Measurements from ENCODE around the gene FBXO41. TPM values are rescaled to one million over a fixed set of nuclear protein-coding genes. Genes with fewer than 3 reads are reported as not detected.

The FBXO41 gene
- total RNA-seq, 1 donor from 2014 or later = 10.1 TPM

DNA sequence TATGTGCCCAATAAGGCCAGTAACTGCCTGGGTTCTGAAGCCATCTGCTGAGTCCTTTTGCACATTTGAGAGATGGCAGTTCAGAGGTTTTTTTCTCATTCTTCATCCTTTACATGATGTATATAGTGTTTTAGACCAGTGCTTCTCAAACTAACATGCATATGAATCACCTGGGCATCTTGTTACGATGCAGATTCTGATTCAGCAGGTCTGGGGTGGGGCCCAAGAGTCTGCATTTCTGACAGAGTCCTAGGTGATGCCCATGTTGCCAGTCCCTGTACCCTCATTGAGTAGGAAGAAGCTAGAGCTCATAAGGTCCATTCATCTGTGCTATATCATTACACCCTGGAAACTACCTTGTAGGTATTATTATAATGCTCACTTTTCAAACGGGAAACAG is 66.5 kb downstream of the FBXO41 start:
- H3K4me1 ChIP-seq (ENCODE audit: insufficient read depth, low read length) = peaks cover 3% of the 10 kb centered on the region
- Mint-ChIP-seq H3K4me3 (ENCODE audit: unreplicated experiment) (no peak overlapping the region), H3K36me3 (ENCODE audit: low read depth, unreplicated experiment) (peaks cover 12% of the 10 kb centered on the region)

DNA sequence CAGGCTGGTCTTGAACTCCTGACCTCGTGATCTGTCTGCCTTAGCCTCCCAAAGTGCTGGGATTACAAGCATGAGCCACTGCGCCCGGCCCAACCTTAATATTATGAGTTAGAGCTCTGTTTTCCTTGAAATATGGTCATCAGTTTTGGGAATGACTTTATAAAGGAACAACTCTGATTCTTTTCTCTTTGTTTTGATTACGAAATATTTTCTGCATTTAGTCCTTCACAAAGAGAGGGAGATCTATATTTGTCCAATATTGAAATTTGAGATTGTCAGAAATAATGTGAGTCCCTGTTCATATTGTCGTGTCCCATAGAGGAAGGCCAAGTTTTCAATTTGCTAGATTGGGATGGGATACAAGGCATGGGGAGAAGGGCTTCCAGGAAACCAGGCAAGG is 67.1 kb downstream of the FBXO41 start:
- Histone ChIP-seq H3K4me1 (ENCODE audit: insufficient read depth, low read length) (peaks cover 3% of the 10 kb centered on the region), H3K4me3 (ENCODE audit: insufficient read depth, low read depth, low read length) (no peak overlapping the region), H4K20me1 (ENCODE audit: insufficient read depth, low read length) (peaks cover 9% of the 10 kb centered on the region), H3K4me2 (ENCODE audit: low read length) (no peak overlapping the region), H3K27me3 (ENCODE audit: insufficient read depth, low read length) (no peaks in the 10 kb centered on the region), H3K36me3 (ENCODE audit: insufficient read depth, low read length) (peaks cover 3% of the 10 kb centered on the region), H3K27ac (ENCODE audit: low read depth, low read length) (no peak overlapping the region), H2AFZ (ENCODE audit: low read depth, low read length) (no peak overlapping the region), H3K9me3 (ENCODE audit: insufficient read depth, low read depth, low read length) (no peaks in the 10 kb centered on the region), H3K9ac (ENCODE audit: low read length) (no peak overlapping the region), H3K79me2 (ENCODE audit: insufficient read depth, low read length) (peaks cover 35% of the 10 kb centered on the region)
- no peak for FAIRE-seq
- TF ChIP-seq EZH2 (IDR thresholded peaks at IDR 0.05; ENCODE audit: insufficient read depth, low read length) = no peak
- TF ChIP-seq CTCF (IDR thresholded peaks at IDR 0.05; ENCODE audit: insufficient read depth, low read depth, low read length) = no peak
- Mint-ChIP-seq H3K27me3 (ENCODE audit: low read depth, unreplicated experiment) (no peaks in the 10 kb centered on the region), H3K27ac (ENCODE audit: unreplicated experiment) (no peak overlapping the region), H3K36me3 (ENCODE audit: low read depth, unreplicated experiment) (peaks cover 12% of the 10 kb centered on the region), H3K4me1 (ENCODE audit: low read depth, unreplicated experiment) (peaks cover 8% of the 10 kb centered on the region), H3K4me3 (ENCODE audit: unreplicated experiment) (no peak overlapping the region), H3K9me3 (ENCODE audit: unreplicated experiment) (no peaks in the 10 kb centered on the region)
- DNase-seq (ENCODE audit: low read depth) = no peak

More for the DNA sequence above, 66.5 kb downstream of the FBXO41 start:
- Histone ChIP-seq H3K36me3 (ENCODE audit: insufficient read depth, low read length) (peaks cover 3% of the 10 kb centered on the region), H3K27ac (ENCODE audit: low read depth, low read length) (no peak overlapping the region), H3K4me2 (ENCODE audit: low read length) (no peak overlapping the region), H3K27me3 (ENCODE audit: insufficient read depth, low read length) (no peaks in the 10 kb centered on the region), H3K79me2 (ENCODE audit: insufficient read depth, low read length) (peaks cover 35% of the 10 kb centered on the region), H3K9ac (ENCODE audit: low read length) (no peak overlapping the region), H4K20me1 (ENCODE audit: insufficient read depth, low read length) (peaks cover 9% of the 10 kb centered on the region), H3K9me3 (ENCODE audit: insufficient read depth, low read depth, low read length) (no peaks in the 10 kb centered on the region), H2AFZ (ENCODE audit: low read depth, low read length) (no peak overlapping the region), H3K4me3 (ENCODE audit: insufficient read depth, low read depth, low read length) (no peak overlapping the region)
- no peaks in the 10 kb centered on the region for H3K27me3 Mint-ChIP-seq (ENCODE audit: low read depth, unreplicated experiment)
- no peaks in the 10 kb centered on the region for H3K9me3 Mint-ChIP-seq (ENCODE audit: unreplicated experiment)
- peak overlapping the region; percentile 42 for H3K27ac Mint-ChIP-seq (ENCODE audit: unreplicated experiment)
- H3K4me1 Mint-ChIP-seq (ENCODE audit: low read depth, unreplicated experiment) = peaks cover 7% of the 10 kb centered on the region
- TF ChIP-seq EZH2 (IDR thresholded peaks at IDR 0.05; ENCODE audit: insufficient read depth, low read length) (no peak), CTCF (IDR thresholded peaks at IDR 0.05; ENCODE audit: insufficient read depth, low read depth, low read length) (no peak)
- no peak for FAIRE-seq
- no peak for DNase-seq (ENCODE audit: low read depth)

DNA sequence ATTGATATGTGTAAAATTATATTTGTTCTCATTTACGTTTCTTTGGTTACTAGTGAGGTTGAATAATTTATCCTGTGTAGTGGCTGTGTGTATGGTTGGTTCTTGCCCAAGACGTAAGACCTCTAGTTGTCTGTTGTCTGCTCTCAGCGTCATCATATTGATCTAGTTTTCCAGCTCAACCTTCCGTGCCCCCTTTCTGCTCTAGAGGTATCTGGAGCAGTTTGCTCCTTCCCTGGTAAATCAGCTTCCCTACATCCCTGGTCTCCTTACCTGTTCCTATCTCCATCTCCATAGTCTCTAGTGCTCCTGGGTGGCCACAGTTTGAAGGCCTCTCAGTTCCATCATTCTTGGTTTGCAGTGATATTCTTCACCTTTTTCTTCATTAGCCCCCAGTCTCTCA is 69.0 kb downstream of the FBXO41 start:
- H3K27ac Mint-ChIP-seq (ENCODE audit: unreplicated experiment) = peak overlapping the region; percentile 78
- Histone ChIP-seq H3K27me3 (ENCODE audit: insufficient read depth, low read length) (peaks cover 2% of the 10 kb centered on the region), H3K36me3 (ENCODE audit: insufficient read depth, low read length) (no peaks in the 10 kb centered on the region), H3K9ac (ENCODE audit: low read length) (peak overlapping the region; percentile 89), H3K4me2 (ENCODE audit: low read length) (peak overlapping the region; percentile 93), H3K9me3 (ENCODE audit: insufficient read depth, low read depth, low read length) (no peaks in the 10 kb centered on the region), H3K79me2 (ENCODE audit: insufficient read depth, low read length) (peaks cover 35% of the 10 kb centered on the region), H3K4me3 (ENCODE audit: insufficient read depth, low read depth, low read length) (peak overlapping the region; percentile 77), H3K4me1 (ENCODE audit: insufficient read depth, low read length) (peaks cover 3% of the 10 kb centered on the region), H2AFZ (ENCODE audit: low read depth, low read length) (no peak overlapping the region), H3K27ac (ENCODE audit: low read depth, low read length) (no peak overlapping the region), H4K20me1 (ENCODE audit: insufficient read depth, low read length) (peaks cover 9% of the 10 kb centered on the region)
- H3K36me3 Mint-ChIP-seq (ENCODE audit: low read depth, unreplicated experiment) = no peaks in the 10 kb centered on the region
- peaks cover 8% of the 10 kb centered on the region for H3K4me1 Mint-ChIP-seq (ENCODE audit: low read depth, unreplicated experiment)
- TF ChIP-seq CTCF (IDR thresholded peaks at IDR 0.05; ENCODE audit: insufficient read depth, low read depth, low read length) = no peak
- no peak for TF ChIP-seq EZH2 (IDR thresholded peaks at IDR 0.05; ENCODE audit: insufficient read depth, low read length)
- peaks cover 2% of the 10 kb centered on the region for H3K27me3 Mint-ChIP-seq (ENCODE audit: low read depth, unreplicated experiment)
- DNase-seq (ENCODE audit: low read depth) = no peak
- no peak for FAIRE-seq
- peak overlapping the region; percentile 90 for H3K4me3 Mint-ChIP-seq (ENCODE audit: unreplicated experiment)
- H3K9me3 Mint-ChIP-seq (ENCODE audit: unreplicated experiment) = no peaks in the 10 kb centered on the region

Measured in astrocyte (in vitro differentiated cells and primary cell).